GM18505 (cell line): ENCODE measurements around the gene ARSG.
"Not testable (repeated sequence)": the region's sequence is repeated elsewhere in the genome, so short reads cannot be mapped to it uniquely, and the experiment has no call there.

Source experiments
- ATAC-seq: cut with Tn5 transposase; IDR thresholded peaks from one replicate; pipeline ENCODE4 v1.9.1; 2021; ENCODE audit not compliant: unreplicated experiment
- POLR2A ChIP-seq: IDR thresholded peaks from 4 replicates; pipeline ENCODE4 v1.6.1; 2011; ENCODE audit warnings: borderline replicate concordance; ENCODE audit not compliant: insufficient read depth, insufficient read length; ENCODE audit errors: extremely low read depth

Gene ARSG

GRCh38 chr17:68290955-68291835 is at the start of gene ARSG, which contains the start of gene SLC16A6:
TSS of gene ARSG (plus strand) at chr17:68291495. CDS start at chr17:68307494, 15,999 bp downstream.
TSS of gene SLC16A6 (minus strand) at chr17:68291127. CDS start at chr17:68278320, 12,807 bp downstream.
- ATAC-seq, result peak; percentile 57
- peak; percentile 70 for TF ChIP-seq POLR2A

GRCh38 chr17:68246271-68247028 is 44.8 kb upstream of the ARSG start:
- no peak for ATAC-seq

GRCh38 chr17:68247445-68248198 is 43.7 kb upstream of the ARSG start, which contains the start of gene AMZ2:
TSS of gene AMZ2 (plus strand) at chr17:68248043. CDS start at chr17:68250188, 2,145 bp downstream.
- ATAC-seq, result peak; percentile 87
- TF ChIP-seq POLR2A, result peak; percentile 94

More at GRCh38 chr17:68246271-68247028, 44.8 kb upstream of the ARSG start:
- no peak for TF ChIP-seq POLR2A

GRCh38 chr17:68248199-68248825 is 43.0 kb upstream of the ARSG start:
- TF ChIP-seq POLR2A, result no peak
- peak; percentile 27 for ATAC-seq

GRCh38 chr17:68248891-68249290 is 42.4 kb upstream of the ARSG start:
- ATAC-seq, result no peak
- no peak for TF ChIP-seq POLR2A

- no peak for TF ChIP-seq POLR2A
- no peak for ATAC-seq
Measured at GRCh38 chr17:68249354-68249765, 41.9 kb upstream of the ARSG start.

GRCh38 chr17:68253426-68253825 is 37.9 kb upstream of the ARSG start:
- ATAC-seq, result not testable (repeated sequence)

- TF ChIP-seq POLR2A, result no peak
- no peak for ATAC-seq
Measured at GRCh38 chr17:68255151-68255550, 36.1 kb upstream of the ARSG start.

- ATAC-seq, result no peak
- no peak for TF ChIP-seq POLR2A
Measured at GRCh38 chr17:68255731-68256538, 35.4 kb upstream of the ARSG start.

GRCh38 chr17:68256701-68257100 is 34.6 kb upstream of the ARSG start:
- not testable (repeated sequence) for ATAC-seq

- no peak for ATAC-seq
- TF ChIP-seq POLR2A, result no peak
Measured at GRCh38 chr17:68257934-68258333, 33.4 kb upstream of the ARSG start.

- ATAC-seq, result peak; percentile 87
Measured at GRCh38 chr17:68258890-68259647, 32.2 kb upstream of the ARSG start.

- peak; percentile 1 for ATAC-seq
Measured at GRCh38 chr17:68259648-68259951, 31.7 kb upstream of the ARSG start.
